NCI-H1417 treated with DMSO at 0.1 percent for 48 hours (cell line): ENCODE measurements around the gene KLHL2.
"Not testable (repeated sequence)": the region's sequence is repeated elsewhere in the genome, so short reads cannot be mapped to it uniquely, and the experiment has no call there.

Experiments used
- DNase-seq: peaks from one replicate; lab custom pipeline; 2025; lab: John Stamatoyannopoulos, UW

The KLHL2 gene

GRCh38 chr4:165207431-165208220 is at the start of gene KLHL2:
Gene KLHL2, plus strand, starts transcription at chr4:165207561. Its CDS starts 316 bp downstream, at chr4:165207877.
- no peak for DNase-seq

- no peak for DNase-seq
Observed at GRCh38 chr4:165158762-165159161, 48.6 kb upstream of the KLHL2 start.

- DNase-seq: no peak
Observed at GRCh38 chr4:165164257-165164656, 43.1 kb upstream of the KLHL2 start.

- not testable (repeated sequence) for DNase-seq
Observed at GRCh38 chr4:165166872-165167271, 40.5 kb upstream of the KLHL2 start.

- DNase-seq: no peak
Observed at GRCh38 chr4:165167650-165168049, 39.7 kb upstream of the KLHL2 start.

GRCh38 chr4:165170819-165171218 is 36.5 kb upstream of the KLHL2 start:
- DNase-seq: no peak

- DNase-seq: not testable (repeated sequence)
Observed at GRCh38 chr4:165175470-165175869, 31.9 kb upstream of the KLHL2 start.

GRCh38 chr4:165175879-165176278 is 31.5 kb upstream of the KLHL2 start:
- no peak for DNase-seq

GRCh38 chr4:165177725-165178666 is 29.4 kb upstream of the KLHL2 start:
- DNase-seq: no peak

GRCh38 chr4:165184220-165184619 is 23.1 kb upstream of the KLHL2 start:
- DNase-seq: no peak

- not testable (repeated sequence) for DNase-seq
Observed at GRCh38 chr4:165184998-165185397, 22.4 kb upstream of the KLHL2 start.

GRCh38 chr4:165185448-165185847 is 21.9 kb upstream of the KLHL2 start:
- no peak for DNase-seq

- no peak for DNase-seq
Observed at GRCh38 chr4:165190591-165191347, 16.6 kb upstream of the KLHL2 start.

GRCh38 chr4:165191348-165191656 is 16.1 kb upstream of the KLHL2 start:
- DNase-seq: no peak

- DNase-seq: no peak
Observed at GRCh38 chr4:165191814-165192499, 15.4 kb upstream of the KLHL2 start.

GRCh38 chr4:165192500-165192898 is 14.9 kb upstream of the KLHL2 start:
- DNase-seq: no peak

GRCh38 chr4:165192956-165193355 is 14.4 kb upstream of the KLHL2 start:
- DNase-seq: no peak

- no peak for DNase-seq
Observed at GRCh38 chr4:165194368-165194767, 13.0 kb upstream of the KLHL2 start.

- no peak for DNase-seq
Observed at GRCh38 chr4:165198329-165198728, 9.0 kb upstream of the KLHL2 start.

GRCh38 chr4:165199286-165199685 is 8.1 kb upstream of the KLHL2 start:
- DNase-seq: no peak

- DNase-seq: no peak
Observed at GRCh38 chr4:165199722-165200121, 7.6 kb upstream of the KLHL2 start.

GRCh38 chr4:165201806-165202205 is 5.6 kb upstream of the KLHL2 start:
- no peak for DNase-seq
